ENCODE measurements around the gene CBX4. TPM values are rescaled to one million over a fixed set of nuclear protein-coding genes. Genes with fewer than 3 reads are reported as not detected.

The CBX4 gene
- total and polyA plus RNA-seq, 2 donors (not counting 1 experiment from before 2014, with no cell fraction given), result 5.4 to 13.4 TPM

GRCh38 chr17:79825580-79825921 lies 13.7 kb downstream of the CBX4 start:
- Histone ChIP-seq H3K4me2 (ENCODE audit: extremely low read depth, insufficient read depth, low read length) (no peak overlapping the region), H3K79me2 (ENCODE audit: control insufficient read depth, insufficient read depth, low read length) (no peaks in the 10 kb centered on the region), H4K20me1 (ENCODE audit: control insufficient read depth, extremely low read depth, insufficient read depth, low read length) (no peaks in the 10 kb centered on the region), H3K9ac (ENCODE audit: insufficient read depth, low read length) (no peak overlapping the region), H3K4me3 (replicated peaks in 1 of 4; ENCODE audit: control extremely low read depth in 1 of 4, insufficient read depth in 1 of 4, low read depth in 3 of 4, low read length in 4 of 4) (no peak overlapping the region), H3K27ac (ENCODE audit: insufficient read depth, low read length) (no peak overlapping the region), H3K27me3 (ENCODE audit: control insufficient read depth, insufficient read depth, low read length) (peaks cover 10% of the 10 kb centered on the region), H3K4me1 (ENCODE audit: control insufficient read depth, extremely low read depth, insufficient read depth, low read length) (no peaks in the 10 kb centered on the region), H3K9me3 (ENCODE audit: control insufficient read depth, insufficient read depth, low read depth, low read length) (no peaks in the 10 kb centered on the region), H2AFZ (ENCODE audit: low read length) (no peak overlapping the region), H3K36me3 (ENCODE audit: control insufficient read depth, insufficient read depth, low read length) (no peaks in the 10 kb centered on the region)
- TF ChIP-seq EZH2 (IDR thresholded peaks at IDR 0.05; ENCODE audit: low read length, missing control alignments) (no peak), CTCF (conservative IDR thresholded peaks at IDR 0.05 in 1 of 2, IDR thresholded peaks at IDR 0.05 in 1 of 2; ENCODE audit: low read depth in 1 of 2, low read length in 2 of 2) (no peak)
- no peak for DNase-seq (ENCODE audit: low read depth in 2 of 2)

- H3K79me2 ChIP-seq (ENCODE audit: control insufficient read depth, insufficient read depth, low read length), result no peaks in the 10 kb centered on the region
- peaks cover 10% of the 10 kb centered on the region for H3K27me3 ChIP-seq (ENCODE audit: control insufficient read depth, insufficient read depth, low read length)
- H3K9me3 ChIP-seq (ENCODE audit: control insufficient read depth, insufficient read depth, low read depth, low read length), result no peaks in the 10 kb centered on the region
- no peak for DNase-seq (ENCODE audit: low read depth in 2 of 2)
- no peaks in the 10 kb centered on the region for H4K20me1 ChIP-seq (ENCODE audit: control insufficient read depth, extremely low read depth, insufficient read depth, low read length)
- no peaks in the 10 kb centered on the region for H3K4me1 ChIP-seq (ENCODE audit: control insufficient read depth, extremely low read depth, insufficient read depth, low read length)
- no peak overlapping the region for H2AFZ ChIP-seq (ENCODE audit: low read length)
- H3K4me2 ChIP-seq (ENCODE audit: extremely low read depth, insufficient read depth, low read length), result no peak overlapping the region
- TF ChIP-seq EZH2 (IDR thresholded peaks at IDR 0.05; ENCODE audit: low read length, missing control alignments) (no peak), CTCF (conservative IDR thresholded peaks at IDR 0.05 in 1 of 2, IDR thresholded peaks at IDR 0.05 in 1 of 2; ENCODE audit: low read depth in 1 of 2, low read length in 2 of 2) (no peak)
- no peak overlapping the region for H3K9ac ChIP-seq (ENCODE audit: insufficient read depth, low read length)
- no peaks in the 10 kb centered on the region for H3K36me3 ChIP-seq (ENCODE audit: control insufficient read depth, insufficient read depth, low read length)
- H3K27ac ChIP-seq (ENCODE audit: insufficient read depth, low read length), result no peak overlapping the region
- no peak overlapping the region for H3K4me3 ChIP-seq (replicated peaks in 1 of 4; ENCODE audit: control extremely low read depth in 1 of 4, insufficient read depth in 1 of 4, low read depth in 3 of 4, low read length in 4 of 4)
These were observed 14.2 kb downstream of the CBX4 start for GRCh38 chr17:79824893-79825579.

GRCh38 chr17:79824234-79824633 lies 15.0 kb downstream of the CBX4 start:
- no peaks in the 10 kb centered on the region for H3K4me1 ChIP-seq (ENCODE audit: control insufficient read depth, extremely low read depth, insufficient read depth, low read length)
- TF ChIP-seq CTCF (conservative IDR thresholded peaks at IDR 0.05 in 1 of 2, IDR thresholded peaks at IDR 0.05 in 1 of 2; ENCODE audit: low read depth in 1 of 2, low read length in 2 of 2) (no peak), EZH2 (IDR thresholded peaks at IDR 0.05; ENCODE audit: low read length, missing control alignments) (no peak)
- H3K9ac ChIP-seq (ENCODE audit: insufficient read depth, low read length), result no peak overlapping the region
- no peaks in the 10 kb centered on the region for H4K20me1 ChIP-seq (ENCODE audit: control insufficient read depth, extremely low read depth, insufficient read depth, low read length)
- no peaks in the 10 kb centered on the region for H3K36me3 ChIP-seq (ENCODE audit: control insufficient read depth, insufficient read depth, low read length)
- H3K4me3 ChIP-seq (replicated peaks in 1 of 4; ENCODE audit: control extremely low read depth in 1 of 4, insufficient read depth in 1 of 4, low read depth in 3 of 4, low read length in 4 of 4), result no peak overlapping the region
- no peak for DNase-seq (ENCODE audit: low read depth in 2 of 2)
- no peaks in the 10 kb centered on the region for H3K79me2 ChIP-seq (ENCODE audit: control insufficient read depth, insufficient read depth, low read length)
- no peak overlapping the region for H3K4me2 ChIP-seq (ENCODE audit: extremely low read depth, insufficient read depth, low read length)
- no peak overlapping the region for H2AFZ ChIP-seq (ENCODE audit: low read length)
- no peaks in the 10 kb centered on the region for H3K9me3 ChIP-seq (ENCODE audit: control insufficient read depth, insufficient read depth, low read depth, low read length)
- peaks cover 18% of the 10 kb centered on the region for H3K27me3 ChIP-seq (ENCODE audit: control insufficient read depth, insufficient read depth, low read length)
- no peak overlapping the region for H3K27ac ChIP-seq (ENCODE audit: insufficient read depth, low read length)

All from fibroblast of lung (primary cell).